H1 (cell line): ENCODE data around the gene PRG2. TPM values are rescaled to one million over a fixed set of nuclear protein-coding genes. Genes with fewer than 3 reads are reported as not detected.

Source experiments
- CBX8 ChIP-seq: fragments of 300-800, 300-1000 bp; sonication (generic); IDR thresholded peaks from 2 replicates; pipeline ENCODE4 v1.7.1; 2016; ENCODE audit warnings: low read depth, low read length, borderline replicate concordance
- EGR1 ChIP-seq: IDR thresholded peaks from 2 replicates; pipeline ENCODE4 v1.6.1; 2011; ENCODE audit warnings: low read depth, low read length, borderline replicate concordance
- MAFK ChIP-seq: IDR thresholded peaks from 2 replicates; pipeline ENCODE4 v1.6.1; 2012; ENCODE audit warnings: low read depth, mild to moderate bottlenecking, improper control_type of control experiment, low read length
- SP4 ChIP-seq: IDR thresholded peaks from 2 replicates; pipeline ENCODE4 v1.6.1; 2012; ENCODE audit warnings: low read length, inconsistent platforms
- TEAD4 ChIP-seq: IDR thresholded peaks from 2 replicates; pipeline ENCODE4 v1.6.1; 2012; ENCODE audit warnings: low read depth, low read length, inconsistent platforms, mixed read lengths
- polyA plus RNA-seq, 7 experiments: library from polyadenylated mRNA; depleted of rRNA in 3 of 7; stranded (reverse) in 5 of 7; unstranded in 2 of 7; fragments of >200 nt in 5 of 7; fragments of 200-250 nt in 2 of 7; gene quantifications; 1 replicate in 5 of 7; 2 replicates in 1 of 7; 4 replicates in 1 of 7; pipeline versions ENCODE4 v1.2.1 to v1.2.3, GENCODE V29; 2011 to 2013; ENCODE audit warnings: missing spikeins in 2 of 7, mixed read lengths in 2 of 7
- total RNA-seq: library from RNA; stranded (reverse); fragmentation: NEBNext Ultra II Directional; extraction: Animal tissue kit (Norgen Biotek cat#: 25700); gene quantifications from 2 replicates; pipeline ENCODE4 v1.2.1, GENCODE V29; 2021

The PRG2 gene
- total and polyA plus RNA-seq, 2 of the 8 experiments (the other 6 are each of a cell fraction or from before 2014, with no cell fraction given): 0.32 TPM; not detected in 1

DNA sequence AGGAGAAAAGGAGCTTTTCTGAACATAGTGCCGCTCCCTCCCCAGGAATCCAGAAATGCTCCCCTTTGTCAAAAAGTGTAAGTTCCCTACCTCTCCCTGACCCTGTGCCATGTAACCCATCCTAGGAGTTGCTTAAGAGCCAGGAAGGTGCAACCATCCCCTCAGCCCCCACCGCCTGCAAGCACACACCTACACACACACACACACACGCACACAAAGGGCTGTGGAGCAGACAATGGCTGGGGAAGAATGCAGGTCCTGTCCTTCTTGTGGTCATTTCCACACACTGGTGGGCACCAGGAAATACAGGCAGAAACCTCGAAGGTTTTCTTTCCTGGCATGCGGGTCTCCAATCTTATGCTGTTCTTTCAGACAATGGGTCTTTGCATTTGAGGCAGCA, 51.1 kb downstream of the PRG2 start (continued):
- TF ChIP-seq EGR1 (no peak), MAFK (no peak), CBX8 (no peak), SP4 (no peak), TEAD4 (no peak)
